Upper lobe of right lung (tissue), 1 donor: ENCODE data around the gene MCU. TPM values are rescaled to one million over a fixed set of nuclear protein-coding genes. Genes with fewer than 3 reads are reported as not detected.
A peak's percentile ranks its signal among the peaks of the same experiment; 100 is the strongest.

Experiments
- ATAC-seq: fragments of 200-7000 bp; cut with Tn5 transposase; one replicate; pipeline ENCODE4 v1.9.1; 2020; ENCODE audit warnings: mild to moderate bottlenecking, moderate library complexity
- DNase-seq: peaks from one replicate; pipeline ENCODE4 v3.0.0-alpha.2; 2020
- H3K27ac ChIP-seq: fragments of 200-600 bp; one replicate; pipeline ENCODE4 v1.8.0; 2022
- H3K27me3 ChIP-seq: fragments of 200-600 bp; one replicate; pipeline ENCODE4 v1.8.0; 2022; ENCODE audit warnings: mild to moderate bottlenecking
- H3K36me3 ChIP-seq: fragments of 200-600 bp; one replicate; pipeline ENCODE4 v1.8.0; 2022
- H3K4me1 ChIP-seq: fragments of 200-600 bp; one replicate; pipeline ENCODE4 v1.8.0; 2022
- H3K4me3 ChIP-seq: fragments of 200-600 bp; one replicate; pipeline ENCODE4 v1.8.0; 2022; ENCODE audit warnings: mild to moderate bottlenecking
- H3K9me3 ChIP-seq: fragments of 200-600 bp; one replicate; pipeline ENCODE4 v1.8.0; 2022
- intact Hi-C: fragments of 100-400 bp; cut with DNase I; formaldehyde crosslinking; loops from one replicate; pipeline ENCODE4 v1.11.0; 2022
- total RNA-seq: library from RNA; stranded (reverse); fragmentation: NEBNext Ultra II Directional; extraction: Animal tissue kit (Norgen Biotek cat#: 25700); gene quantifications from one replicate; pipeline ENCODE4 v1.2.1, GENCODE V29; 2021
- TF ChIP-seq, protein P1 (sequence below): fragments of 200-600 bp; IDR thresholded peaks from one replicate; pipeline ENCODE4 v1.8.0; 2022; ENCODE audit warnings: antibody characterized with exemption
- donor health status: DM: no; HTN: yes; CAD: no; lungs with severe emphysema.

The MCU gene
- total RNA-seq, 1 donor from 2014 or later: 31.1 TPM

DNA sequence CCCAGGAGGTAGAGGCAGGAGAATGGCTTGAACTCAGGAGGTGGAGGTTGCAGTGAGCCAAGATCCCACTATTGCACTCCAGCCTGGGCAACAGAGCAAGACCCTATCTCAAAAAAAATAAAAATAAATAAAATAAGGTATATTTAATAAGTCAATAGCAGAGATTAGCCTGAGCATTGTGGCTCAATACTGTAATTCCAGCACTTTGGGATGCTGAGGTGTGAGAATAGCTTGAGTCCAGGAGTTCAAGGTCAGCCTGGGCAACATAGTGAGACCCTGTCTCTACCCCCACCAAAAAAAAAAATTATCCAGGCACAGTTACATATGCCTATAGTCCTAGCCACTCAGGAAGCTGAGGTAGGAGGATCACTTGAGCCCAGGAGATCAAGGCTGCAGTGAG, 163.2 kb downstream of the MCU start:
- H3K9me3 ChIP-seq: no peaks in the 10 kb centered on the region

DNA sequence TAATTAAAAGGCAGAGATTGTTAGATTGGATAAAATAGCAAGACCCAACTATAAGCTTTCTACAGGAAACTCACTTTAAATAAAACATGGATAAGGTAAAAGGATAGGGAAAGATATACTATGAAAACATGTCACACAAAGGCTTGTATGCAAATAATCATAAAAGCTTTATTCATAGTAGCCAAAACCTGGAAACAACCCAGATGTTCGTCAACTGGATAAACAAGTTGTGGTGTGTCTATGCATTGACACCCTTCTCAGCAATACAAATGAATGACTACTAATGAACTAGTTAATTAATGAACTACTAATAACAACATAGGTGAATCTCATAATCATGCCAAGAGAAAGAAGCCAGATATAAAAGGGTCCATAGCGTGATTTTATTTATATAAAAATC, 163.8 kb downstream of the MCU start:
- H3K4me3 ChIP-seq: no peak overlapping the region
- peaks cover 11% of the 10 kb centered on the region for H3K36me3 ChIP-seq
- DNase-seq (no peak), ATAC-seq (no peak)
- no peaks in the 10 kb centered on the region for H3K27me3 ChIP-seq
- intact Hi-C loops: no loop called here
- no peak overlapping the region for H3K27ac ChIP-seq
- TF ChIP-seq, protein P1, sequence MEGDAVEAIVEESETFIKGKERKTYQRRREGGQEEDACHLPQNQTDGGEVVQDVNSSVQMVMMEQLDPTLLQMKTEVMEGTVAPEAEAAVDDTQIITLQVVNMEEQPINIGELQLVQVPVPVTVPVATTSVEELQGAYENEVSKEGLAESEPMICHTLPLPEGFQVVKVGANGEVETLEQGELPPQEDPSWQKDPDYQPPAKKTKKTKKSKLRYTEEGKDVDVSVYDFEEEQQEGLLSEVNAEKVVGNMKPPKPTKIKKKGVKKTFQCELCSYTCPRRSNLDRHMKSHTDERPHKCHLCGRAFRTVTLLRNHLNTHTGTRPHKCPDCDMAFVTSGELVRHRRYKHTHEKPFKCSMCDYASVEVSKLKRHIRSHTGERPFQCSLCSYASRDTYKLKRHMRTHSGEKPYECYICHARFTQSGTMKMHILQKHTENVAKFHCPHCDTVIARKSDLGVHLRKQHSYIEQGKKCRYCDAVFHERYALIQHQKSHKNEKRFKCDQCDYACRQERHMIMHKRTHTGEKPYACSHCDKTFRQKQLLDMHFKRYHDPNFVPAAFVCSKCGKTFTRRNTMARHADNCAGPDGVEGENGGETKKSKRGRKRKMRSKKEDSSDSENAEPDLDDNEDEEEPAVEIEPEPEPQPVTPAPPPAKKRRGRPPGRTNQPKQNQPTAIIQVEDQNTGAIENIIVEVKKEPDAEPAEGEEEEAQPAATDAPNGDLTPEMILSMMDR: no peak
- H3K9me3 ChIP-seq: no peaks in the 10 kb centered on the region
- no peaks in the 10 kb centered on the region for H3K4me1 ChIP-seq

More for the DNA sequence above, 163.2 kb downstream of the MCU start:
- H3K27me3 ChIP-seq: no peaks in the 10 kb centered on the region
- ATAC-seq (no peak), DNase-seq (no peak)
- TF ChIP-seq, protein P1: no peak
- no peak overlapping the region for H3K27ac ChIP-seq
- no peaks in the 10 kb centered on the region for H3K4me1 ChIP-seq
- peaks cover 4% of the 10 kb centered on the region for H3K36me3 ChIP-seq
- intact Hi-C loops: no loop called here
- H3K4me3 ChIP-seq: no peak overlapping the region

DNA sequence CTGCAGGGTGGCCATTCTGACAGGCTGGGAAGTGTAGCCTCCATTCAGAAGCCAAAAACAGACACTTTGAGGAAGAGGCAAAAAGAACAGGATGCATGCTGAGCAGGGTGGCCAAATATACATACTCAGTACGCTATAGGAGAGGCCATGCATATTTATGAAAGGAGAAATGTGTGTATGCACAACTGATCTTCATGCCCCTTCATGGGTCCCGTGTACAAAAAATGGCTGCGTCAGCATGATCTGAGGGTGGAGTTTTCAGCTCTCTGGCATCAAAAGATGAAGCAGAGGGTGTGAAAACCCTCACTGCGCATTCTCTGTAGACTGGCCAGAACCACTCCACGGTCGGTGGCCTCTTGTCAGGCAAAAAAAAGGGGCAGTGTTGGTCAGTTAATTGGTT, 166.1 kb downstream of the MCU start:
- ATAC-seq (no peak), DNase-seq (no peak)
- TF ChIP-seq, protein P1: no peak
- peaks cover 25% of the 10 kb centered on the region for H3K36me3 ChIP-seq
- H3K27ac ChIP-seq: no peak overlapping the region
- H3K9me3 ChIP-seq: no peaks in the 10 kb centered on the region
- H3K4me3 ChIP-seq: no peak overlapping the region
- H3K27me3 ChIP-seq: no peaks in the 10 kb centered on the region
- intact Hi-C loops: no loop called here
- no peaks in the 10 kb centered on the region for H3K4me1 ChIP-seq

DNA sequence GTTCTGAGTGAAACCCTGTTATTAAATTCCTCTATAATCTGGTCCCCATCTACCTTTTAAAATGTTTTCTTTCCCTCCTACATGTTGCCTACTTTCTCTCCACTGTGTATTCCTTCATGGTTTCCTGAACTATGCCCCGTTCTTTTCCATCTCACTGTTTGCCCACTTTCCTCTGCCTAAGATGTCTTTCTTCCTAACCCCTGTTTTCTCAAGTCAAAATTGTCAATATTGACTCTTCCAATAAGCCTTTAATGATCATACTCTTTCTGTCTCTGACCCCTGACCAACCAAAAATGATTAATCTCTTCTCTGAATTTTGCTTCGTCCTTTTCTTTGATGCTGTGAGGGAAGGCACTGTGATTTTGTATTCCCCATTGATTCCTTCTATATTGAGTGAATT, 171.0 kb downstream of the MCU start:
- intact Hi-C loops: no loop called here
- TF ChIP-seq, protein P1: no peak
- peaks cover 27% of the 10 kb centered on the region for H3K36me3 ChIP-seq
- H3K4me1 ChIP-seq: no peaks in the 10 kb centered on the region
- H3K9me3 ChIP-seq: no peaks in the 10 kb centered on the region
- DNase-seq: no peak
- H3K4me3 ChIP-seq: no peak overlapping the region
- no peaks in the 10 kb centered on the region for H3K27me3 ChIP-seq
- no peak overlapping the region for H3K27ac ChIP-seq
- ATAC-seq: no peak

DNA sequence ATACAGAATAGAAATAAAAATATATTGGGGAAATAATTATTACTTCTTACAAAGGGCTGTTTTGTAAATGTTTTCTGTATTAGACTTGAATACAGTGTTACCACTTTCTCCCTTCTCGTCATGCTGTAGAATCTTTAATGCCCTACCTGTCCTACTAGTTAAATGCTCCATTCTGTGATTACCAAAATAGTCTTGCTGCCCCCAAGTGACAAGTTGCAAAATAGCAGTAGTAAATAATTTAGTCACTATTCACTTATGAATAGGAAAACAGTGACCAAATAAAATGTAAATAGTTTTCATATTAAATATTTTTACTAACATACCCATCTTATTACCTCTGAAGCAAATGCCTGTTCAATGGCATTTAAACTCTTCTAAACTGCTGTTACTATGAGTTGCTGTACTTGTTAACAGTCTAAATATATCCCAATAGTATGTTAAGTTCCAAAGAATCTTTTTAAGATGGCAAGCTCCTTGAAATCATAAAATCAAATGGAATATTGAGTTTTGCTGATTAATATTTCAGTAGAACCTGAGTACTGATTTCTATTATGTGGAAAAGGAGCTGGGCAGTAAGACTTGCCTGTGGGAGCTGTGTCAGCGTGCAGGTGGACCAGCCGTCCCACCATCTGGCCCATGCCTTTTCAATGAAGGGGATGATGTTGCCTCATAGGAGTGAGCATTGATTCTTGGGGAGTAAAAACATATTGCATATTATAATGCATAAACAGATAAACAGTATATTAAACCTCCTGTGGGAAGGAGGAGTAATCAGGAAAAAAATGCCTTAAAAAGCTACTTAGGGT, 183.5 kb downstream of the MCU start:
- H3K9me3 ChIP-seq: no peaks in the 10 kb centered on the region
- intact Hi-C loops: no loop called here
- no peak for DNase-seq
- peak; percentile 53 for ATAC-seq
- H3K36me3 ChIP-seq: peaks cover 24% of the 10 kb centered on the region
- no peak overlapping the region for H3K4me3 ChIP-seq
- H3K27ac ChIP-seq: no peak overlapping the region
- H3K4me1 ChIP-seq: no peaks in the 10 kb centered on the region
- no peaks in the 10 kb centered on the region for H3K27me3 ChIP-seq
- TF ChIP-seq, protein P1: peak; percentile 52
